ENCODE results near the gene SLCO4A1. TPM values are rescaled to one million over a fixed set of nuclear protein-coding genes. Genes with fewer than 3 reads are reported as not detected.

The SLCO4A1 gene
- total RNA-seq, 4 donors from 2014 or later, result 26.1 to 67.4 (median 55.6) TPM

- no peak for TF ChIP-seq CTCF (IDR thresholded peaks at IDR 0.05)
- DNase-seq (ENCODE audit: low spot score) (no peak), ATAC-seq (ENCODE audit: low FRiP score) (peak; percentile 25)
Observed at GRCh38 chr20:62695448-62696414, 53.4 kb downstream of the SLCO4A1 start.

- DNase-seq (ENCODE audit: low spot score) (no peak), ATAC-seq (ENCODE audit: low FRiP score) (no peak)
- TF ChIP-seq CTCF (IDR thresholded peaks at IDR 0.05), result no peak
Observed at GRCh38 chr20:62696434-62696957, 54.2 kb downstream of the SLCO4A1 start.

DNA sequence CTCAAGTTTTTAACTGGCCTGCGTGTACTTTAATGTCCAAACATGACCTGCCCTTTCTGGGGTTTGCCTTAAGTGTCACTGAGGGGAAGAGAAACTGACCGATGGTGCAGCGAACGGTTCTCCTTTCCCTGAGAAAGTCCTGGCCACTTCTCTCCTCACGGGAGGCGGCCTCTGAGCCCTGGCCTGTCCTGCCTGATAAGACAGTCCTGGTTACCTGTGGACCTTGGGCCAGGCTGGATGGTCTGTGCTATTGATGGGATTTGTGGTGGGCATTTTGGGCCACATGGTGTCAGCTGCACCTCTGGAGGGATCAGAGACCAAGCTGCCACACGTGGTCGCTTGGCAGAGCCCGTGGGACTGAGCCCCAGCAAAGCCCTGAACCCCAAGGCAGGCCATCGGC lies 54.7 kb downstream of the SLCO4A1 start:
- no peak for TF ChIP-seq CTCF (IDR thresholded peaks at IDR 0.05)
- ATAC-seq (ENCODE audit: low FRiP score) (no peak), DNase-seq (ENCODE audit: low spot score) (no peak)

DNA sequence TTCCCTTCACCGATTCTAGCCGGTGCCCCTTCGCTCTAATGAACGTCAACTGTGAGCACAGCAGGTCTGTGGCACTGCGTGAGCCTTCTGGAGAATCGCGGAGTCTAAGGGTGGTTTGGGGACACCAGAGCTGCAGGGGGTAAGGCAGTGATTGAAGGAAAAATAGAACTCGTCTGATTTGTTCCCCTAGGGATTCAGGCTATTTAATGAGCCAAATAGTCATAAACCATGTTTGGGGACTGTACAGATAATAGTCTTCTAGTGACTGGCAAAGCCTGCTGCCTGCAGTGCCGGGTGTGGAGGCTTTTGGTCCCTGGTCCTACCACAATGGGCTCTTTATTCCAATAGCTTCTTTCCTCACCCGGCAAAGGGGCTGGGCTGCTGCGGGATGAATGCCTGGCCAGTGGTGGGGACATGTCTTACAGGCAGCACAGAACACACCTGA lies 55.2 kb downstream of the SLCO4A1 start:
- ATAC-seq (ENCODE audit: low FRiP score), result no peak
- no peak for TF ChIP-seq CTCF (IDR thresholded peaks at IDR 0.05)
- no peak for DNase-seq (ENCODE audit: low spot score)

GRCh38 chr20:62698231-62698630 lies 55.9 kb downstream of the SLCO4A1 start:
- no peak for DNase-seq (ENCODE audit: low spot score)
- TF ChIP-seq CTCF (IDR thresholded peaks at IDR 0.05), result no peak
- no peak for ATAC-seq (ENCODE audit: low FRiP score)

- no peak for ATAC-seq (ENCODE audit: low FRiP score)
- DNase-seq (ENCODE audit: low spot score), result no peak
- no peak for TF ChIP-seq CTCF (IDR thresholded peaks at IDR 0.05)
Observed at GRCh38 chr20:62699296-62699695, 57.0 kb downstream of the SLCO4A1 start.

Measured in omental fat pad (tissue), 4 donors.